Panc1 (cell line): ENCODE data around the gene GPR152. TPM values are rescaled to one million over a fixed set of nuclear protein-coding genes. Genes with fewer than 3 reads are reported as not detected.
A peak's percentile ranks its signal among the peaks of the same experiment; 100 is the strongest.

Source experiments
- ATAC-seq: fragments of 200-7000 bp; cut with Tn5 transposase; 2 replicates; pipeline ENCODE4 v1.9.1; 2020; ENCODE audit warnings: mild to moderate bottlenecking, moderate library complexity
- BruUV-seq: library from RNA; stranded (reverse); fragments of 400-500 nt; replicated peaks from 2 replicates; lab custom pipeline; 2021; lab: Mats Ljungman, UMichigan
- CTCF ChIA-PET: fragments of 300-600 bp; sonication (Branson Sonifier 250); formaldehyde crosslinking; loops from one replicate; lab custom pipeline; 2022; ENCODE audit warnings: antibody characterized with exemption; lab: Charles Lee
- POLR2A ChIA-PET: fragments of 300-600 bp; sonication (Branson Sonifier 250); formaldehyde crosslinking; loops from one replicate; lab custom pipeline; 2022; ENCODE audit warnings: antibody characterized with exemption; lab: Charles Lee
- DNase-seq: peaks from one replicate; pipeline ENCODE4 v3.0.0-alpha.2; 2010; ENCODE audit warnings: low read depth, low spot score
- H3K27ac ChIP-seq: 2 replicates; pipeline ENCODE4 v1.5.1; 2011; ENCODE audit warnings: mild to moderate bottlenecking, low read length, inconsistent platforms
- H3K27me3 ChIP-seq: fragments of 200-500 bp; sonication (Bioruptor generic); 2 replicates; pipeline ENCODE4 v1.6.0; 2014; ENCODE audit warnings: low read length, inconsistent platforms; ENCODE audit not compliant: control insufficient read depth, insufficient read depth
- H3K36me3 ChIP-seq: fragments of 200-500 bp; sonication (Bioruptor generic); 2 replicates; pipeline ENCODE4 v1.5.1; 2014; ENCODE audit warnings: inconsistent platforms, mild to moderate bottlenecking, low read length, moderate library complexity; ENCODE audit not compliant: control insufficient read depth, insufficient read depth
- H3K4me1 ChIP-seq: 2 replicates; pipeline ENCODE4 v1.5.1; 2011; ENCODE audit warnings: inconsistent platforms, mild to moderate bottlenecking, low read length, moderate library complexity; ENCODE audit not compliant: control insufficient read depth, insufficient read depth
- H3K4me3 ChIP-seq, 2 experiments: 2 replicates each; pipeline ENCODE4 v1.5.1; 2011 to 2012; ENCODE audit warnings: low read depth in 2 of 2, low read length in 2 of 2, mild to moderate bottlenecking in 2 of 2, inconsistent platforms in 1 of 2, moderate library complexity in 1 of 2
- H3K9me3 ChIP-seq: fragments of 200-500 bp; sonication (Bioruptor generic); 2 replicates; pipeline ENCODE4 v1.5.1; 2014; ENCODE audit warnings: low read depth, mild to moderate bottlenecking, inconsistent platforms, low read length, moderate library complexity; ENCODE audit not compliant: control insufficient read depth, insufficient read depth
- CTCF ChIP-seq: fragments of 450-650 bp; IDR thresholded peaks from 2 replicates; pipeline ENCODE4 v1.5.1; 2017; ENCODE audit warnings: mild to moderate bottlenecking
- POLR2AphosphoS5 ChIP-seq: IDR thresholded peaks from 2 replicates; pipeline ENCODE4 v1.6.1; 2012; ENCODE audit warnings: mild to moderate bottlenecking, low read depth, low read length, moderate library complexity
- SIN3A ChIP-seq: IDR thresholded peaks from 2 replicates; pipeline ENCODE4 v1.6.1; 2012; ENCODE audit warnings: low read depth, mild to moderate bottlenecking, low read length, moderate library complexity, borderline replicate concordance; ENCODE audit not compliant: insufficient read depth
- TCF7L2 ChIP-seq: IDR thresholded peaks from 2 replicates; pipeline ENCODE4 v1.6.1; 2011; ENCODE audit warnings: mild to moderate bottlenecking, low read depth, low read length, inconsistent platforms
- in situ Hi-C: cut with HindIII; loops from 2 replicates; pipeline ENCODE4 v1.10.0; 2016; ENCODE audit warnings: low sequenced_read_pairs, low pct_unique_long_range_greater_than_20kb
- intact Hi-C: fragments of 100-400 bp; cut with micrococcal nuclease; formaldehyde crosslinking; loops from one replicate; pipeline ENCODE4 v1.10.0; 2022; ENCODE audit not compliant: unreplicated experiment
- total RNA-seq: library from RNA; stranded (reverse); gene quantifications from one replicate; pipeline ENCODE4 v1.2.1, GENCODE V29; 2021; ENCODE audit not compliant: unreplicated experiment
- TF ChIP-seq, protein P1 (sequence below), 2 experiments: IDR thresholded peaks; 2 replicates each; pipeline ENCODE4 v1.6.1; 2011 to 2012; ENCODE audit warnings: low read depth in 2 of 2, control low read depth in 1 of 2, low read length in 1 of 2, mild to moderate bottlenecking in 1 of 2, moderate library complexity in 1 of 2; ENCODE audit not compliant: insufficient read depth in 1 of 2

The GPR152 gene
- total RNA-seq, 1 experiment from 2014 or later = not detected

- H3K4me1 ChIP-seq = peaks cover 26% of the 10 kb centered on the region
- no peaks in the 10 kb centered on the region for H3K36me3 ChIP-seq
- H3K27ac ChIP-seq = no peak overlapping the region
- no peaks in the 10 kb centered on the region for H3K9me3 ChIP-seq
- CTCF ChIA-PET = no interaction called here
- H3K27me3 ChIP-seq = no peaks in the 10 kb centered on the region
- ATAC-seq (no peak), DNase-seq (no peak)
- no peak overlapping the region for H3K4me3 ChIP-seq
- POLR2A ChIA-PET = no interaction called here
- intact Hi-C loops (no loop called here), in situ Hi-C loops (no loop called here)
- BruUV-seq = no TSS peak
- TF ChIP-seq SIN3A (no peak), TCF7L2 (no peak), POLR2AphosphoS5 (no peak), CTCF (no peak)
- TF ChIP-seq, protein P1, sequence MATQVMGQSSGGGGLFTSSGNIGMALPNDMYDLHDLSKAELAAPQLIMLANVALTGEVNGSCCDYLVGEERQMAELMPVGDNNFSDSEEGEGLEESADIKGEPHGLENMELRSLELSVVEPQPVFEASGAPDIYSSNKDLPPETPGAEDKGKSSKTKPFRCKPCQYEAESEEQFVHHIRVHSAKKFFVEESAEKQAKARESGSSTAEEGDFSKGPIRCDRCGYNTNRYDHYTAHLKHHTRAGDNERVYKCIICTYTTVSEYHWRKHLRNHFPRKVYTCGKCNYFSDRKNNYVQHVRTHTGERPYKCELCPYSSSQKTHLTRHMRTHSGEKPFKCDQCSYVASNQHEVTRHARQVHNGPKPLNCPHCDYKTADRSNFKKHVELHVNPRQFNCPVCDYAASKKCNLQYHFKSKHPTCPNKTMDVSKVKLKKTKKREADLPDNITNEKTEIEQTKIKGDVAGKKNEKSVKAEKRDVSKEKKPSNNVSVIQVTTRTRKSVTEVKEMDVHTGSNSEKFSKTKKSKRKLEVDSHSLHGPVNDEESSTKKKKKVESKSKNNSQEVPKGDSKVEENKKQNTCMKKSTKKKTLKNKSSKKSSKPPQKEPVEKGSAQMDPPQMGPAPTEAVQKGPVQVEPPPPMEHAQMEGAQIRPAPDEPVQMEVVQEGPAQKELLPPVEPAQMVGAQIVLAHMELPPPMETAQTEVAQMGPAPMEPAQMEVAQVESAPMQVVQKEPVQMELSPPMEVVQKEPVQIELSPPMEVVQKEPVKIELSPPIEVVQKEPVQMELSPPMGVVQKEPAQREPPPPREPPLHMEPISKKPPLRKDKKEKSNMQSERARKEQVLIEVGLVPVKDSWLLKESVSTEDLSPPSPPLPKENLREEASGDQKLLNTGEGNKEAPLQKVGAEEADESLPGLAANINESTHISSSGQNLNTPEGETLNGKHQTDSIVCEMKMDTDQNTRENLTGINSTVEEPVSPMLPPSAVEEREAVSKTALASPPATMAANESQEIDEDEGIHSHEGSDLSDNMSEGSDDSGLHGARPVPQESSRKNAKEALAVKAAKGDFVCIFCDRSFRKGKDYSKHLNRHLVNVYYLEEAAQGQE (IDR thresholded peaks at IDR 0.05; ENCODE audit: insufficient read depth in 1 of 2, low read depth in 2 of 2, low read length in 1 of 2) = no peak
Measured at GRCh38 chr11:67422891-67423290, 29.6 kb downstream of the GPR152 start.

GRCh38 chr11:67421430-67422031, 31.0 kb downstream of the GPR152 start:
- intact Hi-C loops = no loop called here
- no peaks in the 10 kb centered on the region for H3K27me3 ChIP-seq
- TF ChIP-seq, protein P1 (IDR thresholded peaks at IDR 0.05; ENCODE audit: insufficient read depth in 1 of 2, low read depth in 2 of 2, low read length in 1 of 2) = no peak
- no peak; the same call in 1 of the 2 replicates for TF ChIP-seq POLR2AphosphoS5
- no peak for TF ChIP-seq CTCF
- TF ChIP-seq TCF7L2 = no peak
- no peak for TF ChIP-seq SIN3A
- H3K27ac ChIP-seq = peak overlapping the region; percentile 53; the same call in 1 of the 2 replicates
- ChIA-PET CTCF (no interaction called here), POLR2A (interaction anchor here (0.6 kb wide), 1 partner anchor 24 kb away, joined by 3 read pairs; no protein-coding TSS in a partner anchor)
- no TSS peak for BruUV-seq
- H3K36me3 ChIP-seq = no peaks in the 10 kb centered on the region
- DNase-seq (no peak), ATAC-seq (peak; percentile 26)
- H3K4me1 ChIP-seq = peaks cover 39% of the 10 kb centered on the region
- in situ Hi-C loops = no loop called here
- H3K4me3 ChIP-seq = peak overlapping the region; percentile 54 to 61
- no peaks in the 10 kb centered on the region for H3K9me3 ChIP-seq
